Spinal cord (tissue), 10 donors: ENCODE results near the gene PAX6. TPM values are rescaled to one million over a fixed set of nuclear protein-coding genes. Genes with fewer than 3 reads are reported as not detected.

Source experiments
- DNase-seq, 6 donors: peaks; one replicate each; pipeline versions ENCODE4 v3.0.0 to v3.0.0-alpha.2; 2013 to 2015; ENCODE audit warnings: low spot score in 6 of 6, low read depth in 4 of 6
- H3K27ac ChIP-seq: one replicate; pipeline ENCODE4 v1.5.1; 2013; ENCODE audit warnings: low read depth, low read length, control low read depth
- H3K27me3 ChIP-seq: one replicate; pipeline ENCODE4 v1.6.1; 2013; ENCODE audit warnings: low read length; ENCODE audit not compliant: control insufficient read depth, insufficient read depth
- H3K36me3 ChIP-seq: one replicate; pipeline ENCODE4 v1.6.1; 2013; ENCODE audit warnings: low read length; ENCODE audit not compliant: control insufficient read depth, insufficient read depth
- H3K4me1 ChIP-seq: one replicate; pipeline ENCODE4 v1.6.1; 2013; ENCODE audit warnings: low read length; ENCODE audit not compliant: control insufficient read depth, insufficient read depth
- H3K4me3 ChIP-seq: one replicate; pipeline ENCODE4 v1.5.1; 2013; ENCODE audit warnings: low read depth, low read length, control low read depth
- H3K9me3 ChIP-seq: one replicate; pipeline ENCODE4 v1.6.1; 2013; ENCODE audit warnings: low read length; ENCODE audit not compliant: control insufficient read depth, insufficient read depth
- WGBS: methylation state at CpG from one replicate; pipeline ENCODE4 v1.1.5; 2013; ENCODE audit warnings: missing lambda C conversion rate; ENCODE audit not compliant: insufficient coverage; 5-methylcytosine and 5-hydroxymethylcytosine counted together
- polyA plus RNA-seq, 2 donors: library from polyadenylated mRNA; unstranded; fragments of 120-200 nt; gene quantifications; one replicate each; pipeline ENCODE4 v1.2.1, GENCODE V29; 2013; ENCODE audit not compliant: insufficient read length in 2 of 2
- total RNA-seq, 2 donors: library from RNA; depleted of rRNA in 1 of 2; stranded (reverse); fragments of 120-200 nt in 1 of 2; fragments of >200 nt in 1 of 2; gene quantifications; one replicate each; pipeline versions ENCODE4 v1.2.3 to v1.2.4, GENCODE V29; 2013 to 2014
- donor health status: healthy.

PAX6 gene
- total and polyA plus RNA-seq, 4 donors = 9.4 to 44.1 (median 31.0) TPM

- peak in 2 of 6 donors; percentile 26 to 71 for DNase-seq
Observed at GRCh38 chr11:31798554-31799434, 12.3 kb downstream of the PAX6 start.

GRCh38 chr11:31798057-31798553 lies 13.0 kb downstream of the PAX6 start:
- WGBS = 46% methylated on average over 10 of the region's 21 CpGs
- Histone ChIP-seq H3K4me1 (peaks cover 44% of the 10 kb centered on the region), H3K27ac (no peak overlapping the region), H3K9me3 (peaks cover 2% of the 10 kb centered on the region), H3K4me3 (no peak overlapping the region), H3K27me3 (peaks cover 75% of the 10 kb centered on the region), H3K36me3 (peaks cover 29% of the 10 kb centered on the region)
- DNase-seq = peak in 2 of 6 donors; percentile 9 to 63

More at GRCh38 chr11:31798554-31799434, 12.3 kb downstream of the PAX6 start:
- Histone ChIP-seq H3K9me3 (peaks cover 2% of the 10 kb centered on the region), H3K27me3 (peaks cover 81% of the 10 kb centered on the region), H3K4me1 (peaks cover 44% of the 10 kb centered on the region), H3K4me3 (no peak overlapping the region), H3K27ac (no peak overlapping the region), H3K36me3 (peaks cover 27% of the 10 kb centered on the region)
- 28% methylated on average over 53 of the region's 60 CpGs for WGBS

- peak in 2 of 6 donors; percentile 20 to 60 for DNase-seq
- 48% methylated on average over 13 of the region's 31 CpGs for WGBS
- Histone ChIP-seq H3K27ac (peak overlapping the region; percentile 47), H3K36me3 (peaks cover 29% of the 10 kb centered on the region), H3K4me1 (peaks cover 44% of the 10 kb centered on the region), H3K9me3 (peaks cover 2% of the 10 kb centered on the region), H3K27me3 (peaks cover 68% of the 10 kb centered on the region), H3K4me3 (no peak overlapping the region)
Observed at GRCh38 chr11:31797190-31798056, 13.7 kb downstream of the PAX6 start.

GRCh38 chr11:31796499-31797189 lies 14.5 kb downstream of the PAX6 start:
- 22% methylated on average over 9 of the region's 19 CpGs for WGBS
- peaks cover 29% of the 10 kb centered on the region for H3K36me3 ChIP-seq
- H3K9me3 ChIP-seq = peaks cover 2% of the 10 kb centered on the region
- peaks cover 44% of the 10 kb centered on the region for H3K4me1 ChIP-seq
- peak overlapping the region; percentile 47 for H3K27ac ChIP-seq
- H3K27me3 ChIP-seq = peaks cover 61% of the 10 kb centered on the region
- H3K4me3 ChIP-seq = no peak overlapping the region
- DNase-seq = peak in 2 of 6 donors; percentile 28 to 52

GRCh38 chr11:31795706-31796498 lies 15.2 kb downstream of the PAX6 start:
- peaks cover 26% of the 10 kb centered on the region for H3K36me3 ChIP-seq
- H3K4me1 ChIP-seq = peaks cover 44% of the 10 kb centered on the region
- peak in 2 of 6 donors; percentile 61 to 76 for DNase-seq
- no peaks in the 10 kb centered on the region for H3K9me3 ChIP-seq
- no peak overlapping the region for H3K4me3 ChIP-seq
- H3K27me3 ChIP-seq = peaks cover 53% of the 10 kb centered on the region
- peak overlapping the region; percentile 30 for H3K27ac ChIP-seq
- WGBS = 26% methylated on average over 17 of the region's 22 CpGs

- H3K27me3 ChIP-seq = peaks cover 40% of the 10 kb centered on the region
Observed at GRCh38 chr11:31794548-31794947, 16.6 kb downstream of the PAX6 start.

GRCh38 chr11:31793264-31793663 lies 17.9 kb downstream of the PAX6 start:
- no peak overlapping the region for H3K27ac ChIP-seq
- no peak for DNase-seq
- H3K36me3 ChIP-seq = peaks cover 11% of the 10 kb centered on the region
- WGBS = 97% methylated on average over 10 of the region's 10 CpGs
- no peak overlapping the region for H3K4me3 ChIP-seq
- H3K9me3 ChIP-seq = no peaks in the 10 kb centered on the region
- H3K27me3 ChIP-seq = peaks cover 29% of the 10 kb centered on the region
- peaks cover 24% of the 10 kb centered on the region for H3K4me1 ChIP-seq

More at GRCh38 chr11:31794548-31794947, 16.6 kb downstream of the PAX6 start:
- Histone ChIP-seq H3K27ac (no peak overlapping the region), H3K36me3 (peaks cover 19% of the 10 kb centered on the region), H3K9me3 (no peaks in the 10 kb centered on the region), H3K4me3 (no peak overlapping the region), H3K4me1 (peaks cover 34% of the 10 kb centered on the region)
- whole genome bisulfite sequencing = no CpG with 5 or more reads among the region's 4 CpGs
- peak in 2 of 6 donors; percentile 3 to 51 for DNase-seq

- H3K36me3 ChIP-seq = peaks cover 6% of the 10 kb centered on the region
- H3K4me1 ChIP-seq = peaks cover 18% of the 10 kb centered on the region
- no peak overlapping the region for H3K27ac ChIP-seq
- peaks cover 21% of the 10 kb centered on the region for H3K27me3 ChIP-seq
- 75% methylated on average over 2 of the region's 2 CpGs for WGBS
- H3K4me3 ChIP-seq = no peak overlapping the region
- DNase-seq = no peak
- H3K9me3 ChIP-seq = no peaks in the 10 kb centered on the region
Observed at GRCh38 chr11:31792456-31792855, 18.7 kb downstream of the PAX6 start.
